ENCODE measurements around the gene HAAO.

GRCh38 chr2:42840760-42841159, 48.4 kb upstream of the HAAO start:
- TF ChIP-seq EP300 (IDR thresholded peaks at IDR 0.05; ENCODE audit: borderline replicate concordance in 1 of 2, low read depth in 2 of 2, low read length in 2 of 2), result no peak
- TF ChIP-seq ASH2L (IDR thresholded peaks at IDR 0.05; ENCODE audit: low read length), result no peak
- TF ChIP-seq SAP30 (IDR thresholded peaks at IDR 0.05; ENCODE audit: insufficient read depth, insufficient replicate concordance, low read length), result no peak

Measured in H1 (cell line).